AG04450 (cell line): ENCODE results near the gene FAM20B. TPM values are rescaled to one million over a fixed set of nuclear protein-coding genes. Genes with fewer than 3 reads are reported as not detected.

ENCODE experiments used
- CTCF ChIA-PET: fragments of 300-600, 350-600 bp; formaldehyde crosslinking; extraction: SDS; loops from one replicate; lab custom pipeline; 2022; ENCODE audit warnings: antibody characterized with exemption, inconsistent platforms; lab: Charles Lee
- POLR2A ChIA-PET: fragments of 350-600 bp; formaldehyde crosslinking; extraction: SDS; loops from one replicate; lab custom pipeline; 2021; ENCODE audit warnings: antibody characterized with exemption, inconsistent platforms; lab: Yijun Ruan, JAX
- DNase-seq: peaks from one replicate; pipeline ENCODE4 v3.0.0-alpha.2; 2011; ENCODE audit warnings: low read depth, low spot score
- H3K27ac ChIP-seq: one replicate; pipeline ENCODE4 v1.5.1; 2012; ENCODE audit warnings: low read depth, low read length, control low read depth
- H3K27me3 ChIP-seq: one replicate; pipeline ENCODE4 v1.6.0; 2012; ENCODE audit warnings: low read length; ENCODE audit not compliant: control insufficient read depth, insufficient read depth
- H3K4me3 ChIP-seq: 2 replicates; pipeline ENCODE4 v1.5.1; 2011; ENCODE audit warnings: mild to moderate bottlenecking, low read depth, low read length, control low read depth
- H3K9me3 ChIP-seq: 2 replicates; pipeline ENCODE4 v1.5.1; 2012; ENCODE audit warnings: low read length; ENCODE audit not compliant: control insufficient read depth, insufficient read depth
- CTCF ChIP-seq: IDR thresholded peaks from 2 replicates; pipeline ENCODE4 v1.5.1; 2011; ENCODE audit warnings: low read depth, low read length, control low read depth, inconsistent platforms
- polyA plus RNA-seq: library from polyadenylated mRNA; depleted of rRNA; stranded (reverse); fragments of >200 nt; gene quantifications from 2 replicates; pipeline ENCODE4 v1.2.3, GENCODE V29; 2011

Gene FAM20B
- polyA plus RNA-seq, 1 experiment: 29.3 TPM

- POLR2A ChIA-PET: no interaction called here
- no peaks in the 10 kb centered on the region for H3K9me3 ChIP-seq
- DNase-seq: no peak
- H3K4me3 ChIP-seq: peak overlapping the region; percentile 82
- no peak for TF ChIP-seq CTCF
- no peak overlapping the region for H3K27ac ChIP-seq
- CTCF ChIA-PET: interaction anchor here (0.6 to 1.7 kb wide), 2 partner anchors 94 to 787 kb away, joined by 4 to 5 read pairs; no protein-coding TSS in a partner anchor
- no peaks in the 10 kb centered on the region for H3K27me3 ChIP-seq
Measured at GRCh38 chr1:179026813-179027669, 1.3 kb downstream of the FAM20B start.

- Histone ChIP-seq H3K27me3 (no peaks in the 10 kb centered on the region), H3K9me3 (no peaks in the 10 kb centered on the region), H3K27ac (no peak overlapping the region), H3K4me3 (no peak overlapping the region)
- ChIA-PET POLR2A (no interaction called here), CTCF (interaction anchor here (1.0 kb wide), 1 partner anchor 49 kb away, joined by 3 read pairs; no protein-coding TSS in a partner anchor)
- no peak for DNase-seq
- TF ChIP-seq CTCF: no peak
Measured at GRCh38 chr1:179029321-179029759, 3.6 kb downstream of the FAM20B start.

- CTCF ChIA-PET: interaction anchor here (1.0 kb wide), 1 partner anchor 49 kb away, joined by 3 read pairs; no protein-coding TSS in a partner anchor
- H3K27me3 ChIP-seq: no peaks in the 10 kb centered on the region
- no peak overlapping the region for H3K4me3 ChIP-seq
- POLR2A ChIA-PET: no interaction called here
- H3K27ac ChIP-seq: no peak overlapping the region
- H3K9me3 ChIP-seq: no peaks in the 10 kb centered on the region
- TF ChIP-seq CTCF: no peak
- DNase-seq: no peak
Measured at GRCh38 chr1:179030130-179030529, 4.4 kb downstream of the FAM20B start.

GRCh38 chr1:179030683-179031082, 5.0 kb downstream of the FAM20B start:
- CTCF ChIA-PET: no interaction called here
- Histone ChIP-seq H3K27me3 (no peaks in the 10 kb centered on the region), H3K4me3 (no peak overlapping the region), H3K27ac (no peak overlapping the region), H3K9me3 (no peaks in the 10 kb centered on the region)
- POLR2A ChIA-PET: no interaction called here
- no peak for TF ChIP-seq CTCF
- DNase-seq: no peak

GRCh38 chr1:179031284-179031683, 5.6 kb downstream of the FAM20B start:
- TF ChIP-seq CTCF: no peak
- H3K27me3 ChIP-seq: no peaks in the 10 kb centered on the region
- POLR2A ChIA-PET: no interaction called here
- H3K27ac ChIP-seq: no peak overlapping the region
- H3K4me3 ChIP-seq: no peak overlapping the region
- no peaks in the 10 kb centered on the region for H3K9me3 ChIP-seq
- CTCF ChIA-PET: no interaction called here
- no peak for DNase-seq
